SKM-1 treated with dmso at 0.1 percent for 144 hours (cell line): ENCODE data around the gene SURF1.
"Not testable (repeated sequence)": the region's sequence is repeated elsewhere in the genome, so short reads cannot be mapped to it uniquely, and the experiment has no call there.

ENCODE experiments used
- DNase-seq: peaks from one replicate; lab custom pipeline; 2025; ENCODE audit not compliant: unreplicated experiment; lab: John Stamatoyannopoulos, UW

Gene SURF1

GRCh38 chr9:133384736-133385321, 28.5 kb upstream of the SURF1 start:
- DNase-seq: peak; percentile 30

- no peak for DNase-seq
Observed at GRCh38 chr9:133383438-133383837, 27.2 kb upstream of the SURF1 start.

GRCh38 chr9:133382507-133383141, 26.3 kb upstream of the SURF1 start:
- DNase-seq: no peak

- no peak for DNase-seq
Observed at GRCh38 chr9:133380734-133381133, 24.4 kb upstream of the SURF1 start.

GRCh38 chr9:133379153-133380086, 23.1 kb upstream of the SURF1 start:
- no peak for DNase-seq

GRCh38 chr9:133378408-133378962, 22.2 kb upstream of the SURF1 start:
- DNase-seq: no peak

GRCh38 chr9:133377721-133378216, 21.5 kb upstream of the SURF1 start:
- DNase-seq: no peak

GRCh38 chr9:133377280-133377679, 21.0 kb upstream of the SURF1 start:
- not testable (repeated sequence) for DNase-seq

- DNase-seq: peak; percentile 93
Observed at GRCh38 chr9:133375724-133376654, 19.7 kb upstream of the SURF1 start, which contains the start of the genes STKLD1 and SURF4. TSS of gene STKLD1 (plus strand) at chr9:133376366. CDS start at chr9:133376474, 108 bp downstream. TSS of gene SURF4 (minus strand) at chr9:133376060. CDS start at chr9:133375969, 91 bp downstream.

- no peak for DNase-seq
Observed at GRCh38 chr9:133375116-133375723, 18.9 kb upstream of the SURF1 start.

- DNase-seq: peak; percentile 50
Observed at GRCh38 chr9:133374612-133375115, 18.4 kb upstream of the SURF1 start.

GRCh38 chr9:133372144-133372543, 15.9 kb upstream of the SURF1 start:
- no peak for DNase-seq

- no peak for DNase-seq
Observed at GRCh38 chr9:133371261-133371711, 15.0 kb upstream of the SURF1 start.

GRCh38 chr9:133370685-133371084, 14.4 kb upstream of the SURF1 start:
- no peak for DNase-seq

GRCh38 chr9:133369933-133370332, 13.6 kb upstream of the SURF1 start:
- no peak for DNase-seq

GRCh38 chr9:133369422-133369821, 13.1 kb upstream of the SURF1 start:
- no peak for DNase-seq

- no peak for DNase-seq
Observed at GRCh38 chr9:133368249-133368881, 12.1 kb upstream of the SURF1 start.

GRCh38 chr9:133367778-133368177, 11.5 kb upstream of the SURF1 start:
- DNase-seq: no peak

GRCh38 chr9:133367221-133367620, 10.9 kb upstream of the SURF1 start:
- no peak for DNase-seq
